Adrenal gland (tissue), 12 donors: ENCODE data around the gene LRFN2. TPM values are rescaled to one million over a fixed set of nuclear protein-coding genes. Genes with fewer than 3 reads are reported as not detected.

Experiments used
- DNase-seq, 7 donors: peaks; one replicate each; pipeline ENCODE4 v3.0.0-alpha.2; 2019 to 2020
- H3K27ac ChIP-seq, 5 donors: fragments of 200-600 bp; sonication (generic) in 4 of 5; 1 replicate in 3 of 5; 2 replicates in 2 of 5; pipeline versions ENCODE4 v1.5.1 to v1.8.0; 2016 to 2020; ENCODE audit warnings: mild to moderate bottlenecking in 1 of 5
- H3K27me3 ChIP-seq: fragments of 200-600 bp; 2 replicates; pipeline ENCODE4 v1.8.0; 2021
- H3K36me3 ChIP-seq, 2 donors: fragments of 200-600 bp; replicated peaks in 1 of 2; 1 replicate in 1 of 2; 2 replicates in 1 of 2; pipeline versions ENCODE4 v1.5.1 to v1.8.0; 2018 to 2022
- H3K4me1 ChIP-seq, 2 donors: fragments of 200-600 bp; replicated peaks in 1 of 2; 1 replicate in 1 of 2; 2 replicates in 1 of 2; pipeline versions ENCODE4 v1.5.1 to v1.8.0; 2018 to 2021
- H3K4me3 ChIP-seq, 4 donors: fragments of 200-600 bp; sonication (generic) in 3 of 4; one replicate each; pipeline ENCODE4 v1.5.1; 2016 to 2018
- H3K9me3 ChIP-seq, 3 donors: fragments of 200-600 bp; sonication (generic) in 1 of 3; replicated peaks in 1 of 3; 1 replicate in 2 of 3; 2 replicates in 1 of 3; pipeline versions ENCODE4 v1.5.1 to v1.8.0; 2016 to 2021
- POLR2A ChIP-seq, 2 donors: fragments of 450-650 bp; IDR thresholded peaks; one replicate each; pipeline ENCODE4 v1.6.1; 2017; ENCODE audit warnings: antibody characterized with exemption in 2 of 2, mild to moderate bottlenecking in 2 of 2, moderate library complexity in 1 of 2
- WGBS, 4 donors: extraction: QIAGEN DNeasy Blood & Tissue Kit in 2 of 4; methylation state at CpG; one replicate each; pipeline versions ENCODE4 v1.1.5 to v1.1.7; 2013 to 2017; 5-methylcytosine and 5-hydroxymethylcytosine counted together
- intact Hi-C, 2 donors: fragments of 100-400 bp; cut with DNase I; formaldehyde crosslinking; loops; one replicate each; pipeline versions ENCODE4 v1.14.1 to v1.15.0; 2022 to 2023
- polyA plus RNA-seq, 3 donors: library from polyadenylated mRNA; stranded (reverse); fragments of 200-250 nt in 2 of 3; fragments of 350-450 nt in 1 of 3; fragmentation: Illumina TruSeq in 1 of 3; extraction: RNeasy Lipid Tissue Mini Kit (QIAGEN cat#74804) in 1 of 3; gene quantifications; one replicate each; pipeline ENCODE4 v1.2.3, GENCODE V29; 2013 to 2014
- total RNA-seq, 9 donors: library from RNA; depleted of rRNA in 4 of 9; stranded (reverse); fragments of >200 nt in 4 of 9; fragments of 120-200 nt in 1 of 9; fragmentation: NEBNext Ultra II Directional in 1 of 9; extraction: Animal tissue kit (Norgen Biotek cat#: 25700) in 1 of 9; gene quantifications; one replicate each; pipeline versions ENCODE4 v1.1.0 to v1.2.4, GENCODE V29; 2013 to 2023
- TF ChIP-seq, protein P1 (sequence below), 6 experiments: fragments of 450-650 bp in 4 of 6; fragments of 200-600 bp in 2 of 6; sonication (generic) in 1 of 6; IDR thresholded peaks; 1 replicate in 5 of 6; 2 replicates in 1 of 6; pipeline versions ENCODE4 v1.5.1 to v1.8.0; 2016 to 2021; ENCODE audit warnings: antibody characterized with exemption in 6 of 6, mild to moderate bottlenecking in 2 of 6, moderate library complexity in 1 of 6
- donor health status: healthy with polysubstance abuse.
- donor health status: Bipolar disorder and iron deficiency.
- donor health status: DM: yes; HTN: yes; CAD: no.
- donor health status: DM: no; HTN: no; CAD: no.
- donor health status: DM: no; HTN: no; CAD: no.
- donor health status: DM: yes; HTN: yes; CAD: no.

The LRFN2 gene
- total and polyA plus RNA-seq, 12 donors = 0.03 to 0.74 (median 0.16) TPM; not detected in 3

DNA sequence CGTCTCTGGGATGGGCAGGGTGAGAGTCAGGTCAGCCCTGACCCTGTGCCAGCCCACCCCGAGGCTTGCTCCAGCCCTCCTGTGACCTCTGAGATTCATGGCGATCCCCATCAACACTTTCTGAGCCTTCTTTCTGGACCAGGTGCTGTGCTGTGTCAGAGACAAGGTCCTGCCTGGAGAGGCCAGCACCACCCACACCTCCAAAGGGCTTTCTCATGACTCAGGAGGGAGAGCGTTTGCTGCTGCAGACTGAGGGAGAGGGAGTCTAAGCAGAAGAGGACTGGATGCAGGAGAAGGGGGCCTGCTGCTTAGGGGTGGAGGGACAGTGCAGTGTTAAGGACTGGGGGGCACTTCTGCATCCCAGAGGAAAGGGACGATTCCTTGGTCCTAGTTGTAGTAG, 193.5 kb downstream of the LRFN2 start:
- Histone ChIP-seq H3K27me3 (no peaks in the 10 kb centered on the region), H3K9me3 (no peaks in the 10 kb centered on the region), H3K4me3 (no peak overlapping the region), H3K4me1 (no peaks in the 10 kb centered on the region), H3K36me3 (no peaks in the 10 kb centered on the region), H3K27ac (no peak overlapping the region)
- DNase-seq = no peak
- 67 to 75% (median 72%) methylated on average over 4 to 5 of the region's 5 CpGs for WGBS, 4 donors
- intact Hi-C loops = no loop called here
- no peak for TF ChIP-seq POLR2A (IDR thresholded peaks at IDR 0.05)
- TF ChIP-seq, protein P1, sequence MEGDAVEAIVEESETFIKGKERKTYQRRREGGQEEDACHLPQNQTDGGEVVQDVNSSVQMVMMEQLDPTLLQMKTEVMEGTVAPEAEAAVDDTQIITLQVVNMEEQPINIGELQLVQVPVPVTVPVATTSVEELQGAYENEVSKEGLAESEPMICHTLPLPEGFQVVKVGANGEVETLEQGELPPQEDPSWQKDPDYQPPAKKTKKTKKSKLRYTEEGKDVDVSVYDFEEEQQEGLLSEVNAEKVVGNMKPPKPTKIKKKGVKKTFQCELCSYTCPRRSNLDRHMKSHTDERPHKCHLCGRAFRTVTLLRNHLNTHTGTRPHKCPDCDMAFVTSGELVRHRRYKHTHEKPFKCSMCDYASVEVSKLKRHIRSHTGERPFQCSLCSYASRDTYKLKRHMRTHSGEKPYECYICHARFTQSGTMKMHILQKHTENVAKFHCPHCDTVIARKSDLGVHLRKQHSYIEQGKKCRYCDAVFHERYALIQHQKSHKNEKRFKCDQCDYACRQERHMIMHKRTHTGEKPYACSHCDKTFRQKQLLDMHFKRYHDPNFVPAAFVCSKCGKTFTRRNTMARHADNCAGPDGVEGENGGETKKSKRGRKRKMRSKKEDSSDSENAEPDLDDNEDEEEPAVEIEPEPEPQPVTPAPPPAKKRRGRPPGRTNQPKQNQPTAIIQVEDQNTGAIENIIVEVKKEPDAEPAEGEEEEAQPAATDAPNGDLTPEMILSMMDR (IDR thresholded peaks at IDR 0.05) = no peak

DNA sequence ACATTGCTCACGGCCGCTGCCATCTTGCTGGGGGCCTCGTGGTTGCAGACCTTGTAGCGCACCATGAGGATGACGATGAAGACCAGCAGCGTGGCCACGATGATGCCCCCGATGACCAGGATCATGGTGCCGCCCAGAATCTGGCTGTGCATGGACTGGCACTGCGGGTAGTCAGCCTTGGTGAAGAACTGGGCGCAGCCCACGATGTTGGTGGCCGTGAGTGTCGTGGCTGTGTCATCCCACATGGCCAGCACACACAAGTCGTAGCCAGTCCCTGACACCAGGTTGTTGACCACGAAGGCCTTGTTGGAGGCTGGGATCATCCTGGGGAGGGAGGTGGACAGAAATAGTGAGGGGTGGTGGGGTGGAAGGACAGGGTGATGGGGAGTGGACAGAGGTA, 194.6 kb downstream of the LRFN2 start:
- no peak for TF ChIP-seq POLR2A (IDR thresholded peaks at IDR 0.05)
- TF ChIP-seq, protein P1 (IDR thresholded peaks at IDR 0.05) = no peak
- no peak for DNase-seq
- 88 to 97% (median 93%) methylated on average over 10 to 16 of the region's 16 CpGs for WGBS, 4 donors
- Histone ChIP-seq H3K4me3 (no peak overlapping the region), H3K27ac (no peak overlapping the region), H3K4me1 (no peaks in the 10 kb centered on the region), H3K27me3 (no peaks in the 10 kb centered on the region), H3K36me3 (no peaks in the 10 kb centered on the region), H3K9me3 (no peaks in the 10 kb centered on the region)
- intact Hi-C loops = no loop called here

DNA sequence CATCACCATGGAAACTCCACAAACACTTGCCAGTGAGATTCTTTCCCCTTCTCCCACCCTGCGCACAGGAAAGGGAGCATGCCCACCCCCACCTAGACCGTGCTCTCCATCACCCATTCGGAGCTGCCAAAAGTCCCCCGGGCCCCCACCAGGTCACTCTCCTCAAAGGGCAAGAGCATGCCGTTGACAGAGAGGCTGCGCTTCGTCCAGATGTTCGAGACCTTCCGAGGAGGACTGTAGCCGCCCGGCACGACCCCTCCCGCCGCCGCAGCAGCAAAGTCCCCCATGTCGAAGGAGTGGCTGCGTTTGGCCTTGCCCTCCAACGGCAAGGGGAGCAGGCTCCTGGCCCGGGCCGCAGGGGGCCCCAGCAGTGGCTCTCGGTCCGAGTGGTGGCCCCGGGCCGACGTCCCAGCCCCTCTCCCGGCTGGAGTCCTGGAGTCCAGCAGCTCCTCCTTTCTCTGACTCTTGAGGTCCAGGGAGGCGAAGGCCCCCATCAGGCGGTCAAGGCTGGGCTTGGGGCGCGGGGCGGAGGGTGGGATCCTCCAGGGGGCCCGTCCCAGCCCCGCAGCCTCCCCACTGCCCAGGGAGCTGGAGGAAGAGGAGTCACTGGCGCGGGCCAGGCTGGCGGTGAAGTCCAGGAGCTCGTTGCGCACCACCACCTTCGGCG, 195.2 kb downstream of the LRFN2 start:
- intact Hi-C loops = no loop called here
- no peaks in the 10 kb centered on the region for H3K27me3 ChIP-seq
- WGBS, 4 donors = 84 to 91% (median 90%) methylated on average over 11 to 40 of the region's 40 CpGs
- H3K36me3 ChIP-seq = no peaks in the 10 kb centered on the region
- no peak overlapping the region for H3K4me3 ChIP-seq
- H3K9me3 ChIP-seq = no peaks in the 10 kb centered on the region
- no peaks in the 10 kb centered on the region for H3K4me1 ChIP-seq
- no peak for DNase-seq
- no peak for TF ChIP-seq POLR2A (IDR thresholded peaks at IDR 0.05)
- TF ChIP-seq, protein P1 (IDR thresholded peaks at IDR 0.05) = no peak
- no peak overlapping the region for H3K27ac ChIP-seq

DNA sequence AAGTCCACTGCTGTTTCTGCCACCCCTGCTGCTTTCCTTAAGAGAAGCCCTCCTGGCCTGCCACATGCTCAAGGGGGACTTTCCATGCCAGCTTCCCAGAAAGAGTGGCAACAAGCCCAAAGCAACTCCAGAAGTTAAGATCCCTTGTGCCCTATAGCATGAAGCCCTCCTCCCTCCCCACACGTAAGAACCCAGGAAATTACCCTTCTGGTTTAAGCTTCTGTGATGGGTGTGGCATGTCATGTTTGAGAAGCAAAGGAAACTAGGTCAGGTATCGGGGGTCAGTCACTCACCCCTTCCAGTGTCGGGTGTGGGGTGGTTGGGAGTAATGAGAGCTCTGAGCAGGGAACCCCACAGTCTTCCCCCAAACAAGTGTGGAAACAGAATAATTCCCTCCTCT, 196.1 kb downstream of the LRFN2 start:
- Histone ChIP-seq H3K9me3 (no peaks in the 10 kb centered on the region), H3K4me1 (no peaks in the 10 kb centered on the region), H3K4me3 (no peak overlapping the region), H3K27ac (no peak overlapping the region), H3K27me3 (no peaks in the 10 kb centered on the region), H3K36me3 (no peaks in the 10 kb centered on the region)
- intact Hi-C loops = no loop called here
- DNase-seq = no peak
- WGBS, 4 donors = 71 to 90% (median 82%) methylated on average over 3 of the region's 3 CpGs
- TF ChIP-seq, protein P1 (IDR thresholded peaks at IDR 0.05) = no peak
- no peak for TF ChIP-seq POLR2A (IDR thresholded peaks at IDR 0.05)
